GM19372 (cell line): Measurements from ENCODE around the gene WIPI1.

Experiments
- ATAC-seq: cut with Tn5 transposase; IDR thresholded peaks from one replicate; pipeline ENCODE4 v1.9.1; 2021; ENCODE audit warnings: mild to moderate bottlenecking, low read depth, moderate library complexity; ENCODE audit not compliant: unreplicated experiment

Gene WIPI1

DNA sequence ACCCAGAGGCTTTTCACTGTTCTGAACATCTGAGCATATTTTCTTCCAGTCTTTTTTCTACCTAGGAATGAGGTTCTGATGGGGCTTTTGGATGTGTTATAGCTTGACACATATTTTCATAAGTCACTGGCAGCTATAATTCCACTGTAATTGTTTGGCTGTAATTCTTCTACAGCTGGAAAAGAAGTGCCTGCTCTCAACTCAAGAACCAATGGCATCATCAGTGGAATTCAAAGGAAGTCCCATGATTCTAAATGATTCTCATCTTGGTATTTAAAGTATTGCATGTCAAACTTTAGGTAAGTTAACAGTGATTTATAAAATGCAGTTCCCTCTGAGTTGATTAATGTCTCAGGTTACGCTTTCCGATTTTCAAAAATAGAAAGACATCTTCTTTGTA lies 16.8 kb downstream of the WIPI1 start:
- no peak for ATAC-seq

DNA sequence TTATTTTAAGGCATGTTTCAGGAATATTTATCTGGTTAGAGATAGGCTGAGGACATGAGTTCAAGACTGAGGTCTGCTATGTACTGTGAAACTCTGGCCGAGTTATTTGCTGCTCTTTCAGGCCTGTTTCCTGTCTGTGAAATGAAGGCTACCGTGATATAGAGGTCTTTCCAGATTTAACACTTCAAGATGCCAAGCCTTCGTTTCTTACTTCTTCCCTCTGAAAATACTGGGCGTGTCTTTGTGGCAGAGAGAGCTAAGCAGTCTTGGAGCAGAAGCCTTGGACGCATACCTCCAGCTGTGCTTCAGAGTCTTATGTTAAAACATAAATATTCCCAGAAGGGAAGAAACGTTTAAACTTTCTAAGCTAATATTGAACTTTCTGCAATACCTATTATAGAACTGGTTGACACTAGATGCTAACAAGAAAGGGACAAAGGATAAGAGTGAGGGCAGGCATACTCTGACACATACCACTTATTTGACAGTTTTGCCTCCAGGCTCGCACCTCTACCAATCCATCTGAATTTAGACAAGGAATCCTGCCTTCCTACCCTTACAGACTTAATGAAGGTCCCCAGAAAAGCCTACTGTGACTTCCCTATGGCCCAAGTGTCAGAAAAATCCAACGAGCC lies 17.5 kb downstream of the WIPI1 start:
- ATAC-seq = no peak

DNA sequence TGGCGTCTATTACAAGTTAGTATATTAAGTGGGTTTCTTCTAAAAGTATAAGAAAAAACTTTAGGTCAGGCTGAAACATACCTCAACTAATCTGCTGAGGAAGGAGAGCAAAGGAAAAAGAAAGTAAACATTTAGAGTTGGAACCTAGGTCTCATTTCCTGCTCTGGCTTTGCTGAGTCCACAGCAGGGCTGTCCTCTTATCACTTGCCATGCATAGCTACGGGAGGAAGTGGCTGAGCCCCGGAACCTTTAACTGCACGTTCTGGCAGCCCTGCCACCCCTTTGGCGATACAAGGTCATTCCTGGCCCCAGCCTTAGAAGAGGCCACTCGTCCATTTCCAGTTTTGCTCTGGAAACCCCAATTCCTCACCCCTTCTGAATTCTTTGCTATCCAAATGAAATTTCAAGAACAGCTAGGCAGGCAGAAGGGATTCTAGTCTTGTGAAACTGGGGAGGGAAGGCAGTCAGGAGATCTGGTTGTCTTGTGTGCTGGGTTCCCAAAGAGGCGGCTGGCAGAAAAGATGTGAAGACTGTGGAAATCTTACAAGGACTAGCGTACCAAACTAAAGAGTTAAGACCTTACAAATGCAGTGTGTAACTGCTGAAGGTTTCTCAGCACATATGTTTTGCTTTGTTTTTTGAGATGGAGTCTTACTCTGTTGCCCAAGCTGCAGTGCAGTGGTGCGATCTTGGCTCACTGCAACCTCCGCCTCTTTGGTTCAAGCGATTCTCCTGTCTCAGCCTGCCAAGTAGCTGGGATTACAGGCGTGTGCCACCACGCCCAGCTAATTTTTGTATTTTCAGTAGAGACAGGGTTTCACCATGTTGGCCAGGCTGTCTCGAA lies 19.1 kb downstream of the WIPI1 start:
- peak; percentile 78 for ATAC-seq

DNA sequence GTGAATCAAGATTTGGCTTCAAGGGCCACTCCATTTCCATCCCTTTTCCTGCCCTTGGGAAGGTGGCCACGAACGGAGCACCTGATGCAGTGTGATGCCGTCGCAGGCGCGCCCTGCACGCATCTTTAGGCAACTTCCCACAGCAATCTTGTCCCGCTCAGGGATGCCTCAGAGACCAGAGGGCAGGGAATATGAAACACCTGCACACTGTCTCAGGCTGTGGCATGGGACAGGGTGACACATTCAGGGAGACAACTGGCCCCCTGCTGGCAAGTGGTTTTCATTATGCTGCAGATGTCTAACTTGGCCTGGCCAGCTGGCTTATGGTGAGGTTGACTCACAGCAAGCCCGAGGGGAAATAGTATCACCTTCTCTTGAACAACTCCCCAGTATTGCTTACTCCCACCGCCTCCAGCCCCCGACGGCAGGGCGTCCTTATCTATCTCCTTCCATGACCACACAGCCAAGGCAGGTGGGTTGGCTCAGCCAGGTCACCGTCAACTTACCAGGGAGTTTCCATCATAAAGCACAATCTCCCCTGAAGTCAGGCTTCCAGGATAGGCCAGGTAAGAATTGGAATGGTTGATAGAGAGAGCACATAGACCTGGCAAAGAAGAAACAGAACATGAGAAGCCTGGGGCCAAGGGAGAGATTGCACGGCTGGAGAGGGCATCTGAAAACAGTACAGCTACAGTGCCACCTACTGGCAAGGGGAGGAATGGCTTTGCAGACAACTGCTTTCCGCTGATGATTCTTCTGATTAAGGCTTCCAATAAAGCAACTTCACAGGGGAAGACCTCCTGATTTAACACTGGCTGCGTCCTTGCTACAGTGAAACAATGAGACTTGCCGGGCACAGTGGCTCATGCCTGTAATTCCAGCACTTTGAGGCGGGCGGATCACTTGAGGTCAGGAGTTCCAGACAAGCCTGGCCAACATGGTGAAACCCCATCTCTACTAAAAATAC lies 21.1 kb downstream of the WIPI1 start:
- ATAC-seq = no peak

DNA sequence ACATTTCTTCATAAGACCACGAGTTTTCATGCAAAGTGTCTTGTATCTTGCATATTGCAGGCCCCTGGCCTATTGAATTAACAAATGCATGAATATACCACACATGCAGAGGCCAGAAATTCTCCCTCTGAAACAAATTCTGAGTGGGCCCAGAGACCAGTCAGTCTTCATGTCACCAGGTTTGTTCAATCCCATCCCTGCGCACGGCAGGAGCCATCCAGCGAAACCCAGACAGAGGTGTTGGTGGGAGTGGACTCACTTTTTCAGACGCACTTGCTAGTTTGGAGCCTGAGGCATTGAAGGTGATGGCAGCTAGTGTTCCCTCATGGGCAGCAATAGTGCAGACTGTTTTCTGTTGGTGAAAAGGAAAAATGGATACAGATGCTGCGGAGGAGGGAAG lies 21.9 kb downstream of the WIPI1 start:
- ATAC-seq = no peak

DNA sequence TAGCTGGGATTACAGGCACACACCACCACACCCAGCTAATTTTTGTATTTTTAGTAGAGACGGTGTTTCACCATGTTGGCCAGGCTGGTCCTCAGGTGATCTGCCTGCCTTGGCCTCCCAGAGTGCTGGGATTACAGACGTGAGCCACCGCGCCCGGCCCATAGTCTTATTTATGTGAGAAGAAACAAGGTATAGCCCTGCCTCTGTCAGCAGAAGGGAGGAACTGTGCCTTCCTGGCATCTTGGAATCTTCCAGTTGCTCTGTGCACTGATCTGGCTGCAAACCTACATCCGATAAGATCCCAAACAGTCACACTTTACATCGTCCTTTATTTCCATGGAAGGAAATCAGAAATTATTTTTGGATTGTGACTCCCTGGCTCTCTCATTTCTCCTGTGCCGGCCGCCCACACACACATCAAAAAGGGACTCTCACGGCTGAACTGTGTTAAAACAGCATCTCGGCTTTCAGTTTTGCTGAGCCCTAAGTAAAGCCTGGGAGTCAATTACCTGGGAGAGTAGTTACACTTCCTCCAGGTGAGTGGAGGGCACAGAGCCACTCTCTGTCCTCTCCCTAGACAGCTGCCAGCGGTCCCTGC lies 23.3 kb downstream of the WIPI1 start:
- no peak for ATAC-seq

DNA sequence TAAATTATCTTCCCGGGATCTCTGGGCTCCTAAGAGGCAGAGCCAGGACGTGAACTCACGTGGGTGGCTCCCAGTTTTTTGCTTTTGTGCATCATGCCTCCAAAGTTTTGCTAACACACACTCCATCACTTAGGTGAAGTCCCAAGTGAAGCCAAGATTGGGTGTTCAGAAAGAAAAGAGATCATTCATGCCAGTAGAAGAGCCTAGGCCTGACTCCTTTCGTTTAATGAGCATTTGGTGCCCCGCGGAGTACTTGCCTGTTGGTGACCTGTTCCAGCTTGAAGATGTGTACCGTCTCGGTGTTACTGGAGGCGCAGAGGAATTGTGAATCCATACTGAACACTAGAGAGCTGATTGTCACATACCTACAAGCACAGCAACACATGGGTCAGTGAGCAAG lies 24.1 kb downstream of the WIPI1 start:
- ATAC-seq = no peak

DNA sequence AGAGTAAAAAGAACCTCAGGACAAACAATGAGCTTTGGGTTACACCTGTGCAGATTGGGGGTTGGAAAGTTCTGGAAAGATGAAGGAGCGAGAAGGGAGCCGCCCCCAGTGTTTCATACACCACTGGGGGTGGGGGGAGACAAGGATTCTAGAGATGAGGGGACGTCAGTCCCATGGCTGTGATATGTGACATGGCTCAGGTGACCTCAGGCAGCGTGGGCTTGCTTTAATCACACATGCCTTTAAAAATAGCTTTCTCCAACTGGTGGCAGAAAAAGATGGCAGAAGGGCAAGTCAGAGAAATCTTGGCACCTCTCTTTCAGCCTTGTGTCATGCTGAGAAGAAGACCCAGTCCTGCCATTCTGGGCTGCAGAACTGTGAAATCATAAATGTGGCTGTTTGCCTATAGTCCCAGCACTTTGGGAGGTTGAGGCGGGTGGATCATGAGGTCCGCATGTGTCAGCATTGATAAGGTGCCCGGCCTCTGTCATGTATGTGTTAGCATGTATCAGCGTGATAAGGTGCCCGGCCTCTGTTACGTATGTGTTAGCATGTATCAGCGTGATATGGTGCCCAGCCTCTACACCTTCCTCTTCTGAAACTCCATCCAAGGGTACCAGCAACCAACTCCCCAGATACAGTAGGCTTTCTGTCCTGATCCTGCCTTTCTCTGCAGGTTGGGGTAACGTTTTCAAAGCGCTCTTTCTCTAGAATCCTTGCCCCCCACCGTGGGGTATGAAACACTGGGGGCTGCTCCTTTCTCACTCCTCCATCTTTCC lies 25.0 kb downstream of the WIPI1 start:
- ATAC-seq = no peak

DNA sequence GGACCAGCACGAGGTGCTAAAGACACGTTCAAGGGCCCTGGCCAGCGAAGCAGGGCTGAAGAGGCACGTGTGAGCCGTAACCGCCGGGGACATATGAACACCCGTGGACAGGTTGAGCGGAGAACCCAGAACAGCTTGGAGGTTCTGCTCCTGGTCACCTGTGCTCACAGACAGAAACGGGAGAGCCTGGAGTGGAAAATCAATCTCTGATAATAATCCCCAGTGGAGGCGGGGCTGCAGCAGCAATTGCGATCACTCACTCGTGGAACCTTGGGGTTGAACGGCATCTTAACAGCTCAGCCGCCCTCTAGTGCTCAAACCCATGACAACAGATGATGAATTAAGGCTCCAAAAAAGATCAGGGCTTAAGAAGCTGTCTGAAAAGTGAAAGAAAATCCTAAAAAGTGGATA lies 25.6 kb downstream of the WIPI1 start:
- ATAC-seq = no peak

DNA sequence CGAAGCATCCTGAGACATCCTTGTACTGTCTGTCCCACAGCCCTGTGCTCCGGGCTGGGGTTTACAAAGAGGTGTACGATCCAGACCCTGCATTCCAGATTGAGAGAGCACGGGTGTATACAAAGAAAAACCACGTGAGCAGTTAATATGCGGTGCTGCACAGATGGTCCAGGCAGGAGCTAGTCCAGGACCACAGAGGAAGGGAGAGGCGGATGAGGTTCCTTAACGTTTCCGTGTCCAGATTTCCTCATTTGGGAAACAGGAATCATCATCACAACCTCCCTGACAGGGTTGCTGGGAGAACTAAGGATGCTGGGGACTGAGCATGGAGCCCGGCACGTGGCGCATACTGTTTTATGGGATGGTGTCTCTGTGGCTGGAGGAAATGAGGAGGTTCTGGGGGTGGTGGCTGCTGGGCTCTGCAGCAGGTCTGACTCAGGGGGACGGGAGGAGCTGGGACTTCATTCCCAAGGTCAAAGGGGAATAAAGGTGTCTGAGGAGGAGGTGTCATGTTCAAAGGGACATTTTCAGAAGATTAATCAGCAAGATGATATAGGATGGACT lies 26.2 kb downstream of the WIPI1 start:
- no peak for ATAC-seq

DNA sequence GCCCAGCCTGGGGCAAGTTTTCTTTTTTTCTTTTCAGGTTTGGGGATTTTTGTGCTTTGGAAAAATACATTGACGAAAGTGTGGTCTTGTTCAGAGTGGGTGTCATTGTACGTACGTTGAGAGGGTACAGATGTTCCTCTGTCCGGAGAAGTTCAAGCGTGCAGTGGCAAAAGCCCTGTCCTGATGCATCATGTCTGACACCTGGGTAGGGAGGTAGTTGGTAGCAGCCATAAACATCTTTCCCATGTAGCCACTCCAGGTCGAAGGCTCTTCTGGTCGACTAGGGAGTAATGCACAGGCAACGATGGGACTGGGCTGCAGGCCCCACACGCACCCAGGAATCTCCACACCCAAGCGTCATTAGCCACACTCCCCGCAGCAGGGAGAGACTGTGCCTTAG lies 27.4 kb downstream of the WIPI1 start:
- no peak for ATAC-seq

DNA sequence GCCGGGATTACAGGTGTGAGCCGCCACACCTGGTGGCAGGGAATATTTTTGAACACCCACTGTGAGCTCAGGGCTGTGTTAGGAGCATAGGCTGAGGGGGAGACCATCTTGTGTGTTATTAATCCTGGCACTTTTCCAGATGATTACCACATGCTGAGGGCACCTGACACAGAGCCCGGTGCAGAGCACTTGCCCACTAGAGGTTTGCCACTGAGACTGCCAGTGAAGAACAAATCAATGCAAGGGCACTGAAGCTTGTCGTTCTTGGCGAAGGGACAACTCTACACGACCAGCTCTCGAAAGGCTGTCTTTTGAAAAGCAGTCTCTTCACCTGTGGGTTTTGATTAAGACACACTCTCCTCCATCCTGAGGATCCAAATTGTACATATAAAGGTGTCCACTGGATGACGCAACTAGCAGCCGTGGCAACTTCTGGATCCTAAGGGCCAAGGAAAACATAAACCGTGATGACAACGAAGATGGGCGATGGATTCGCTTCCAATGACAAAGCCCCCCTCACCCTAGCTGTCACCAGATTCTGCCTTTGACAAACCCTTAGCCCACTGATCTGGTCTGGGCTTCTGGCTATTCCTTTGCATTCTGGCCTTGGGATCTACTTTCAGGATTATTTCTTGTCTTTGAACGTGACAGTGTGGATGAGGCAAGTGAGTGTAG lies 28.7 kb downstream of the WIPI1 start:
- ATAC-seq = no peak

DNA sequence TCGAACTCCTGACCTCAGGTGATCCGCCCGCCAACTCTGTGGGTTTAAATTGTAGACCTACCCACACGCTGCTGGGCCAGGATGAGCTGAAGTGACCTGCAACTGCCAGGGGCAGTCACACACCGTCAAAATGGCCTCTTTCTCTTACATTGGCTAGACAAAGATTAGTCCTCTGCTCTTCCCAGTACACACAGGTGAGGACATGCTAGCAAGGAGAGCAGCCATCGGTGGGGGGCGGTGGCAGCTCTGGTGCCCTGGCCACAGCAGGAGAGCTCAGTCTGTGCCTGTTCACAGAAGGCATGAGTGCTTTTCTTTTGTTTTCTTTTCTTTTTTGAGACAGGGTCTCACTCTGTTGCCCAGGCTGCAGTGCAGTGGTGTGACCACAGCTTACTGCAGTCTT lies 29.7 kb downstream of the WIPI1 start:
- ATAC-seq = no peak

DNA sequence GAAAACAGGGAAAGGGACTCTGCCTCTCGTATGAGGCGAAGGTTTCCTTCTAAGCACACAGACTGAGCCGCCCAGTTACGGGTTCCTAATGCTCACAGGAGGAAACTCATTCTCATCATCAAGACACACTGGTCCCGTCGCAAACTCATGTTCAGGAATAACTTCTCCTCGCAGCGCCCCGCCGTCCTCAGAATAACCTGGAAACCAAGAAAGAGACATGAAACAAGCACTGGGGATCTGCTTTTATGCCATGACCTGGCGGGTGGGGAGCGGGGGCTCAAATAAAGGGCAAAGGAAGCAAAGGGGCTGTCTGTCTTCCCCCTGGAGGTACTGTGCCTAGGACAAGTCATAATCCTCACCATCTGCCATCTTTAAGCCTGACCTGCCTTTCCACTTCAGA lies 31.3 kb downstream of the WIPI1 start:
- ATAC-seq = no peak

DNA sequence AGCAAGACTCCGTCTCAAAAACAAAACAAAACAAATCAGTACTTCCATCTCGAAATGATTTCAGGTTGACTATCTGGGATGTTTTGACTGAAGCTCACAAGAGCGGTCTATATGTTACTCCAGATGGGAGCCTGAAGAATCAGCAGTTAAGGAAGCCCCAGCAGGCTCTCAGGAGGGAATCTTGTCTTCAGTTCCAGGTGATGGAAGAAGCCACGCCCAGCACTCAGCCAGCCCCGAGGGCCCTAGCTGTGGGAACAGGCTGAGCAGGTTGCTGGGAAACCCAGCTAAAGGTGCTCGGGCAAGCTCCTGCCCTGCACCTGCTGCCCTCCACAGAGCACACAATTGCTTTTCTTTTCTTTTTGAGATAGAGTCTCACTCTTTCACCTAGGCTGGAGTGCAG lies 32.4 kb downstream of the WIPI1 start:
- ATAC-seq = no peak

DNA sequence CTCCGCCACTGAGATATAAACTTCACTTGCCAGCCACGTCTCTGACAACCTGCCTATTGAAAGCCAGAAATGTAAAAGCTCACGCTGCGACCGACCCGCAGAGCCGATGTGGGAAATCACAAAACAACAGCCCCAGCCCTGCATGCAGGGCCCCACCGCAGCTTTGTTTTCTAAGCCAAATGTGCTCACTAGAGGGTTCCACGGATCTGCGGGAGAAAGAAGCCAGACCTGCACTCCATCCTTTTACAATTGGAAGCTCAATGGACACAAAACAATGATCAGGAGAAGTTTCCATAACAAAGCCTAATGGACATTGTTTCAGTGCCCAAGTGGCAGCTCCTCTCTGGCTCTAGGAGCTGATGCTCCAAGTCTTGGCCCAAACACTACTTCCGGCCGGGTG lies 33.1 kb downstream of the WIPI1 start:
- no peak for ATAC-seq

DNA sequence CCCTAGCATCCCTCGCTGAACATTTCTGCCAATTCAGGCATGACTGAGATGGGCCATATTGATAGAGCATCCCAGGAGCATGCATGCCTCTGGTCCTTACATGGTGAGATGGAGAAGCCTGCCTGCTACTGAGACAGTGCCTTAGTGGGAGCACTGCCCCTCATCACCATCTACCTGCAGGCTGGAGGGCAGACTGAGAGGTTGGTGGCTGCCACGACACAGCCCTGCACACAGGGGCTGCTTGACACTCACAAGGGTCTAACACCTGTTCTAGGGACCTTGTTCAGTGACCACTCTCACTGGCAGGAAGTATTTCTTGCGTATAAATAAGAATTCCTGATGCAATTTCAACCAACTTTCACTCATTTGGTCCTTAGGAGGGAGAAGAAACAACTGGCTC lies 34.0 kb downstream of the WIPI1 start:
- ATAC-seq = no peak

DNA sequence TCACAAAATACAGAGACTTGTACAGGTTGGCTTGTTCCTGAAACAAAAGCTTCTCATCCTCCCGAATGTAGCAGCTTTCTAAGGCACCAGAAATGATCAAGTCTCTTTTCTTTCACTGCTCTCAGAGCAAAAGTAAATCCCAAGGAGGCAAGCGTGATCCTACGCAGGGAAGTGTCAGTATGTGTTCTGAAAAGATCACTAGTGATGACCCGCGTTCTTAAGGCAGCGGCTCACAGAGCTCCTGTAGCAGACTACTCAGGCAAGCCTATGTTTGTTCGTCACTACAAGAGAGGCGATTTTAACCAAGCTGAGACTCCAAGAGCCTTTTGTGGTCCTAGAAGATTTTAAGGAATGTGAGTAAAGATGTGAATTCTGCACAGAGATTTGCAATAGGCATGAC lies 34.5 kb downstream of the WIPI1 start:
- ATAC-seq = no peak

DNA sequence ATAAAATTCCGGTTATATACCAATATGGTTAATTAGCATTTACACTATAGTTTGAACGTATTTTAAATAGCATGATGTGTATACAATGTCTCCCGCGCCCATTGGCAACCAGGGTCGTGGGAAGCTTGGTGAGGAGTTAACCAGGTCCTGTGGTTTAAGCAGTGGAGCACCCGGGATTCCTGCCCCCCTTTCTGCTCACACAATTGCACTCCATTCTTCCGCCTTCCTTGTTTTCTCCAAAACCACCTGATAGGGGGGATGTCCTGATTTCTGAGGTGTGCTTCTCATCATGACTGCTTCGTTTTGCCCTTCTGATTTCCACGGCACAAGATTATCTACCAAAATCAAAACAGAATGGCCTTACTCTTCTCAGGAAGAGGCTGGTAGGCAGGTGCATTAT lies 35.8 kb downstream of the WIPI1 start:
- ATAC-seq = no peak
